Measurements from ENCODE around the gene GALNT9. TPM values are rescaled to one million over a fixed set of nuclear protein-coding genes. Genes with fewer than 3 reads are reported as not detected.
"Not testable (repeated sequence)": the region's sequence is repeated elsewhere in the genome, so short reads cannot be mapped to it uniquely, and the experiment has no call there.

The GALNT9 gene
- polyA plus RNA-seq, 3 donors, result not detected

GRCh38 chr12:132255642-132256041 is 73.7 kb downstream of the GALNT9 start:
- no peak overlapping the region for H3K27ac ChIP-seq (ENCODE audit: low read depth in 1 of 2, low read length in 2 of 2)
- no peak overlapping the region for H3K4me2 ChIP-seq (replicated peaks; ENCODE audit: extremely low read depth, low read length, poor library complexity, severe bottlenecking)
- WGBS (ENCODE audit: insufficient coverage), result 84% methylated on average over 17 of the region's 20 CpGs
- no peak overlapping the region for H3K27ac Mint-ChIP-seq
- no peaks in the 10 kb centered on the region for H3K27me3 ChIP-seq (ENCODE audit: control insufficient read depth in 2 of 2, insufficient read depth in 2 of 2, low read length in 2 of 2)
- no peaks in the 10 kb centered on the region for H3K36me3 ChIP-seq (replicated peaks in 1 of 2; ENCODE audit: control insufficient read depth in 1 of 2, insufficient read depth in 2 of 2, low read length in 2 of 2)
- H3K9me3 Mint-ChIP-seq, result peaks cover 0 to 4% (median 0%) of the 10 kb centered on the region in 7 donors
- no peak for DNase-seq
- peaks cover 2% of the 10 kb centered on the region for H3K4me1 Mint-ChIP-seq
- H3K4me3 ChIP-seq (replicated peaks in 1 of 3; ENCODE audit: low read depth in 2 of 3, low read length in 3 of 3), result no peak overlapping the region
- no peak overlapping the region for H2AFZ ChIP-seq (ENCODE audit: insufficient read depth, low read depth, low read length, poor library complexity, severe bottlenecking)
- peaks cover 1 to 6% (median 5%) of the 10 kb centered on the region in 3 donors for H3K27me3 Mint-ChIP-seq (ENCODE audit: low read depth in 3 of 3)
- no peak overlapping the region for H3K4me3 Mint-ChIP-seq
- TF ChIP-seq CTCF (IDR thresholded peaks at IDR 0.05), result no peak
- no peaks in the 10 kb centered on the region for H4K20me1 ChIP-seq (ENCODE audit: insufficient read depth, low read length)
- no peak overlapping the region for H3K9ac ChIP-seq (ENCODE audit: insufficient read depth, low read length, poor library complexity, severe bottlenecking)
- intact Hi-C loops (cut with micrococcal nuclease), result no loop called here
- H3K79me2 ChIP-seq (ENCODE audit: insufficient read depth, low read length), result no peaks in the 10 kb centered on the region
- no peaks in the 10 kb centered on the region for H3K4me1 ChIP-seq (ENCODE audit: control insufficient read depth in 1 of 2, insufficient read depth in 2 of 2, low read length in 2 of 2)
- no peaks in the 10 kb centered on the region for H3K9me3 ChIP-seq (replicated peaks in 1 of 2; ENCODE audit: control insufficient read depth in 1 of 2, insufficient read depth in 1 of 2, low read length in 2 of 2)
- H3K36me3 Mint-ChIP-seq, result no peaks in the 10 kb centered on the region

- intact Hi-C loops (cut with micrococcal nuclease), result no loop called here
- Mint-ChIP-seq H3K27ac (no peak overlapping the region), H3K36me3 (no peaks in the 10 kb centered on the region), H3K9me3 (peaks cover 0 to 4% (median 0%) of the 10 kb centered on the region in 7 donors), H3K27me3 (ENCODE audit: low read depth in 3 of 3) (peaks cover 1 to 9% (median 5%) of the 10 kb centered on the region in 3 donors), H3K4me1 (no peaks in the 10 kb centered on the region), H3K4me3 (no peak overlapping the region)
- H2AFZ ChIP-seq (ENCODE audit: insufficient read depth, low read depth, low read length, poor library complexity, severe bottlenecking), result no peak overlapping the region
- WGBS (ENCODE audit: insufficient coverage), result 95% methylated on average over 5 of the region's 18 CpGs
- no peaks in the 10 kb centered on the region for H3K36me3 ChIP-seq (replicated peaks in 1 of 2; ENCODE audit: control insufficient read depth in 1 of 2, insufficient read depth in 2 of 2, low read length in 2 of 2)
- DNase-seq, result no peak
- no peaks in the 10 kb centered on the region for H3K27me3 ChIP-seq (ENCODE audit: control insufficient read depth in 2 of 2, insufficient read depth in 2 of 2, low read length in 2 of 2)
- H3K79me2 ChIP-seq (ENCODE audit: insufficient read depth, low read length), result no peaks in the 10 kb centered on the region
- H3K9me3 ChIP-seq (replicated peaks in 1 of 2; ENCODE audit: control insufficient read depth in 1 of 2, insufficient read depth in 1 of 2, low read length in 2 of 2), result no peaks in the 10 kb centered on the region
- H3K4me2 ChIP-seq (replicated peaks; ENCODE audit: extremely low read depth, low read length, poor library complexity, severe bottlenecking), result no peak overlapping the region
- H4K20me1 ChIP-seq (ENCODE audit: insufficient read depth, low read length), result no peaks in the 10 kb centered on the region
- H3K9ac ChIP-seq (ENCODE audit: insufficient read depth, low read length, poor library complexity, severe bottlenecking), result no peak overlapping the region
- no peak overlapping the region for H3K27ac ChIP-seq (ENCODE audit: low read depth in 1 of 2, low read length in 2 of 2)
- no peak for TF ChIP-seq CTCF (IDR thresholded peaks at IDR 0.05)
- no peak overlapping the region for H3K4me3 ChIP-seq (replicated peaks in 1 of 3; ENCODE audit: low read depth in 2 of 3, low read length in 3 of 3)
- no peaks in the 10 kb centered on the region for H3K4me1 ChIP-seq (ENCODE audit: control insufficient read depth in 1 of 2, insufficient read depth in 2 of 2, low read length in 2 of 2)
Observed at GRCh38 chr12:132253698-132254480, 75.5 kb downstream of the GALNT9 start.

- H3K36me3 Mint-ChIP-seq, result not testable (repeated sequence)
Observed at GRCh38 chr12:132252981-132253380, 76.4 kb downstream of the GALNT9 start.

More at GRCh38 chr12:132252981-132253380, 76.4 kb downstream of the GALNT9 start:
- peaks cover 2 to 15% (median 5%) of the 10 kb centered on the region in 3 donors for H3K27me3 Mint-ChIP-seq (ENCODE audit: low read depth in 3 of 3)
- DNase-seq; H3K4me2 ChIP-seq (replicated peaks; ENCODE audit: extremely low read depth, low read length, poor library complexity, severe bottlenecking); intact Hi-C loops (cut with micrococcal nuclease); H3K36me3 ChIP-seq (replicated peaks in 1 of 2; ENCODE audit: control insufficient read depth in 1 of 2, insufficient read depth in 2 of 2, low read length in 2 of 2); H3K27me3 ChIP-seq (ENCODE audit: control insufficient read depth in 2 of 2, insufficient read depth in 2 of 2, low read length in 2 of 2); H3K4me1 ChIP-seq (ENCODE audit: control insufficient read depth in 1 of 2, insufficient read depth in 2 of 2, low read length in 2 of 2); H4K20me1 ChIP-seq (ENCODE audit: insufficient read depth, low read length); H3K4me3 Mint-ChIP-seq; H3K9me3 Mint-ChIP-seq; H3K27ac Mint-ChIP-seq; H3K79me2 ChIP-seq (ENCODE audit: insufficient read depth, low read length); H3K9ac ChIP-seq (ENCODE audit: insufficient read depth, low read length, poor library complexity, severe bottlenecking); H3K27ac ChIP-seq (ENCODE audit: low read depth in 1 of 2, low read length in 2 of 2); H3K4me1 Mint-ChIP-seq; H3K4me3 ChIP-seq (replicated peaks in 1 of 3; ENCODE audit: low read depth in 2 of 3, low read length in 3 of 3); H3K9me3 ChIP-seq (replicated peaks in 1 of 2; ENCODE audit: control insufficient read depth in 1 of 2, insufficient read depth in 1 of 2, low read length in 2 of 2); H2AFZ ChIP-seq (ENCODE audit: insufficient read depth, low read depth, low read length, poor library complexity, severe bottlenecking): not testable (repeated sequence)
- WGBS (ENCODE audit: insufficient coverage), result no CpG with 5 or more reads among the region's 5 CpGs
